ENCODE results near the gene LIPJ. TPM values are rescaled to one million over a fixed set of nuclear protein-coding genes. Genes with fewer than 3 reads are reported as not detected.

Gene LIPJ
- total and polyA plus RNA-seq, 2 of the 13 experiments (the other 11 are each of a cell fraction or from before 2014, with no cell fraction given): not detected

- H2AFZ ChIP-seq (ENCODE audit: low read length): no peak overlapping the region
- ATAC-seq: no peak
- POLR2A ChIA-PET: no interaction called here
- no peaks in the 10 kb centered on the region for H3K36me3 ChIP-seq (replicated peaks in 1 of 2; ENCODE audit: control insufficient read depth in 1 of 2, insufficient read depth in 2 of 2, low read length in 2 of 2)
- TF ChIP-seq TERF1 (CRISPR knock-in tag; IDR thresholded peaks at IDR 0.05) (no peak), ZNF776 (CRISPR knock-in tag; IDR thresholded peaks at IDR 0.05) (no peak), CBX5 (CRISPR knock-in tag; IDR thresholded peaks at IDR 0.05; ENCODE audit: borderline replicate concordance) (no peak), ESRRA (CRISPR knock-in tag; IDR thresholded peaks at IDR 0.05; ENCODE audit: low read depth) (no peak), ZNF558 (CRISPR knock-in tag; IDR thresholded peaks at IDR 0.05; ENCODE audit: borderline replicate concordance) (no peak), SP4 (CRISPR knock-in tag; IDR thresholded peaks at IDR 0.05) (no peak), SETDB1 (CRISPR knock-in tag; IDR thresholded peaks at IDR 0.05; ENCODE audit: borderline replicate concordance) (no peak), ZNF362 (CRISPR knock-in tag; IDR thresholded peaks at IDR 0.05; ENCODE audit: borderline replicate concordance) (no peak), ZNF709 (CRISPR knock-in tag; IDR thresholded peaks at IDR 0.05) (no peak), ZBED4 (CRISPR knock-in tag; IDR thresholded peaks at IDR 0.05; ENCODE audit: borderline replicate concordance) (no peak)
- no peak overlapping the region for H3K4me2 ChIP-seq (ENCODE audit: low read depth, low read length)
- H4K20me1 ChIP-seq (ENCODE audit: insufficient read depth, low read length): no peaks in the 10 kb centered on the region
- H3K27ac ChIP-seq (ENCODE audit: extremely low read length, insufficient read depth, low read length): no peak overlapping the region
- CTCF ChIA-PET (ENCODE audit: low intra/inter-chr PET ratio, low total read pairs): no interaction called here
- no peaks in the 10 kb centered on the region for H3K9me3 ChIP-seq (ENCODE audit: low read length)
- H3K27me3 ChIP-seq (ENCODE audit: control insufficient read depth in 1 of 2, insufficient read depth in 2 of 2, low read length in 2 of 2): no peaks in the 10 kb centered on the region
- no TSS peak for BruUV-seq (replicated peaks)
- in situ Hi-C loops (cut with HindIII; ENCODE audit: extremely low pct_ligation_motif_present, low pct_unique_long_range_greater_than_20kb): no loop called here
- no peaks in the 10 kb centered on the region for H3K4me1 ChIP-seq (ENCODE audit: insufficient read depth, low read length)
- FAIRE-seq: no peak
- no peak overlapping the region for H3K9ac ChIP-seq (ENCODE audit: insufficient read depth, low read depth, low read length)
- intact Hi-C loops (cut with micrococcal nuclease; ENCODE audit: unreplicated experiment): no loop called here
- no peaks in the 10 kb centered on the region for H3K79me2 ChIP-seq (ENCODE audit: insufficient read depth, low read length)
- H3K4me3 ChIP-seq (replicated peaks in 1 of 3; ENCODE audit: insufficient read depth in 1 of 3, low read depth in 2 of 3, low read length in 3 of 3): no peak overlapping the region
- DNase-seq (ENCODE audit: low spot score): no peak
Measured at GRCh38 chr10:88624840-88625239, 38.3 kb downstream of the LIPJ start.
